CD4-positive, alpha-beta memory T cell (primary cell): Measurements from ENCODE around the gene GPC6. TPM values are rescaled to one million over a fixed set of nuclear protein-coding genes. Genes with fewer than 3 reads are reported as not detected.

ENCODE experiments used
- CTCF ChIA-PET: fragments of 350-600 bp; sonication (Branson Sonifier 250); formaldehyde crosslinking; loops from one replicate; lab custom pipeline; 2021; ENCODE audit warnings: inconsistent platforms; ENCODE audit not compliant: partially characterized antibody; lab: Charles Lee
- POLR2A ChIA-PET: fragments of 350-600 bp; sonication (Branson Sonifier 250); formaldehyde crosslinking; loops from one replicate; lab custom pipeline; 2021; ENCODE audit not compliant: partially characterized antibody; lab: Charles Lee
- DNase-seq, 5 donors: peaks; one replicate each; pipeline versions ENCODE4 v3.0.0 to v3.0.0-alpha.2; 2020 to 2022; ENCODE audit warnings: mixed read lengths in 1 of 5
- H3K27ac ChIP-seq: one replicate; pipeline ENCODE4 v1.7.0; 2013; ENCODE audit warnings: low read depth, low read length
- H3K27me3 ChIP-seq: 2 replicates; pipeline ENCODE4 v1.7.0; 2013; ENCODE audit warnings: mild to moderate bottlenecking, low read length, moderate library complexity; ENCODE audit not compliant: insufficient read depth
- H3K36me3 ChIP-seq: 2 replicates; pipeline ENCODE4 v1.7.0; 2013; ENCODE audit warnings: mild to moderate bottlenecking, low read length, moderate library complexity; ENCODE audit not compliant: insufficient read depth
- H3K4me1 ChIP-seq: 2 replicates; pipeline ENCODE4 v1.7.0; 2013; ENCODE audit warnings: mild to moderate bottlenecking, low read length, moderate library complexity; ENCODE audit not compliant: insufficient read depth
- H3K4me3 ChIP-seq, 2 donors: one replicate each; pipeline ENCODE4 v1.7.0; 2013; ENCODE audit warnings: low read length in 2 of 2, mild to moderate bottlenecking in 1 of 2
- H3K9me3 ChIP-seq, 2 donors: one replicate each; pipeline ENCODE4 v1.7.0; 2013; ENCODE audit warnings: low read length in 2 of 2, control low read depth in 1 of 2; ENCODE audit not compliant: control insufficient read depth in 1 of 2
- H3K27ac Mint-ChIP-seq, 7 donors: one replicate each; pipeline ENCODE4 v1.8.0; 2020 to 2021; ENCODE audit warnings: mixed read lengths in 7 of 7, mild to moderate bottlenecking in 6 of 7, inconsistent platforms in 3 of 7, moderate library complexity in 3 of 7
- H3K27me3 Mint-ChIP-seq, 2 donors: one replicate each; pipeline ENCODE4 v1.8.0; 2020 to 2021; ENCODE audit warnings: mixed read lengths in 2 of 2
- H3K36me3 Mint-ChIP-seq, 2 donors: one replicate each; pipeline ENCODE4 v1.8.0; 2020 to 2021; ENCODE audit warnings: mixed read lengths in 2 of 2, inconsistent platforms in 1 of 2, mild to moderate bottlenecking in 1 of 2
- H3K4me1 Mint-ChIP-seq, 4 donors: one replicate each; pipeline ENCODE4 v1.8.0; 2020 to 2021; ENCODE audit warnings: mixed read lengths in 4 of 4, mild to moderate bottlenecking in 1 of 4
- H3K4me3 Mint-ChIP-seq, 8 donors: one replicate each; pipeline ENCODE4 v1.8.0; 2020 to 2021; ENCODE audit warnings: mixed read lengths in 8 of 8, mild to moderate bottlenecking in 7 of 8, moderate library complexity in 6 of 8, inconsistent platforms in 3 of 8
- H3K9me3 Mint-ChIP-seq, 8 donors: one replicate each; pipeline ENCODE4 v1.8.0; 2020 to 2021; ENCODE audit warnings: mixed read lengths in 8 of 8, mild to moderate bottlenecking in 5 of 8, inconsistent platforms in 3 of 8, moderate library complexity in 1 of 8
- intact Hi-C: fragments of 100-400 bp; cut with micrococcal nuclease; formaldehyde crosslinking; loops from one replicate; pipeline ENCODE4 v1.15.1; 2023
- polyA plus RNA-seq, 2 donors: library from polyadenylated mRNA; unstranded; fragments of 300-500 nt; fragmentation: Illumina TruSeq; gene quantifications; one replicate each; pipeline ENCODE4 v1.2.3, GENCODE V29; 2021
- total RNA-seq, 2 experiments: library from RNA; stranded (reverse); gene quantifications; one replicate each; pipeline ENCODE4 v1.2.3, GENCODE V29; 2021

Gene GPC6
- total and polyA plus RNA-seq, 4 experiments from 2014 or later, result not detected

- Mint-ChIP-seq H3K4me1 (no peaks in the 10 kb centered on the region), H3K9me3 (peaks cover 0 to 2% (median 0%) of the 10 kb centered on the region in 8 donors), H3K4me3 (no peak overlapping the region), H3K36me3 (no peaks in the 10 kb centered on the region), H3K27ac (no peak overlapping the region), H3K27me3 (peaks cover 0 to 4% of the 10 kb centered on the region in 2 donors)
- Histone ChIP-seq H3K9me3 (no peaks in the 10 kb centered on the region), H3K4me3 (no peak overlapping the region), H3K27ac (no peak overlapping the region), H3K27me3 (no peaks in the 10 kb centered on the region), H3K36me3 (no peaks in the 10 kb centered on the region), H3K4me1 (no peaks in the 10 kb centered on the region)
- no peak for DNase-seq
- CTCF ChIA-PET, result no interaction called here
- POLR2A ChIA-PET, result no interaction called here
- intact Hi-C loops, result no loop called here
These were observed 294.7 kb downstream of the GPC6 start for GRCh38 chr13:93521307-93521706.

GRCh38 chr13:93522501-93522900, 295.9 kb downstream of the GPC6 start:
- Mint-ChIP-seq H3K9me3 (peaks cover 0 to 2% (median 0%) of the 10 kb centered on the region in 8 donors), H3K27me3 (no peaks in the 10 kb centered on the region), H3K4me1 (no peaks in the 10 kb centered on the region), H3K36me3 (no peaks in the 10 kb centered on the region), H3K4me3 (no peak overlapping the region), H3K27ac (no peak overlapping the region)
- ChIA-PET POLR2A (no interaction called here), CTCF (no interaction called here)
- no peaks in the 10 kb centered on the region for H3K27me3 ChIP-seq
- no peak for DNase-seq
- no peaks in the 10 kb centered on the region for H3K9me3 ChIP-seq
- no peak overlapping the region for H3K4me3 ChIP-seq
- intact Hi-C loops, result no loop called here
- no peak overlapping the region for H3K27ac ChIP-seq
- H3K4me1 ChIP-seq, result no peaks in the 10 kb centered on the region
- no peaks in the 10 kb centered on the region for H3K36me3 ChIP-seq

- Histone ChIP-seq H3K4me3 (no peak overlapping the region), H3K27ac (no peak overlapping the region), H3K9me3 (no peaks in the 10 kb centered on the region), H3K36me3 (no peaks in the 10 kb centered on the region), H3K27me3 (no peaks in the 10 kb centered on the region), H3K4me1 (no peaks in the 10 kb centered on the region)
- Mint-ChIP-seq H3K4me1 (no peaks in the 10 kb centered on the region), H3K9me3 (peaks cover 0 to 2% (median 0%) of the 10 kb centered on the region in 8 donors), H3K27me3 (no peaks in the 10 kb centered on the region), H3K36me3 (no peaks in the 10 kb centered on the region), H3K27ac (no peak overlapping the region), H3K4me3 (no peak overlapping the region)
- intact Hi-C loops, result no loop called here
- no peak for DNase-seq
- ChIA-PET POLR2A (no interaction called here), CTCF (no interaction called here)
These were observed 298.5 kb downstream of the GPC6 start for GRCh38 chr13:93525087-93525486.

- H3K4me3 ChIP-seq, result no peak overlapping the region
- H3K27me3 ChIP-seq, result no peaks in the 10 kb centered on the region
- intact Hi-C loops, result no loop called here
- DNase-seq, result no peak
- H3K4me1 ChIP-seq, result no peaks in the 10 kb centered on the region
- Mint-ChIP-seq H3K9me3 (peaks cover 0 to 2% (median 0%) of the 10 kb centered on the region in 8 donors), H3K4me3 (no peak overlapping the region), H3K27me3 (no peaks in the 10 kb centered on the region), H3K4me1 (no peaks in the 10 kb centered on the region), H3K27ac (no peak overlapping the region), H3K36me3 (no peaks in the 10 kb centered on the region)
- CTCF ChIA-PET, result no interaction called here
- no peaks in the 10 kb centered on the region for H3K36me3 ChIP-seq
- POLR2A ChIA-PET, result no interaction called here
- no peaks in the 10 kb centered on the region for H3K9me3 ChIP-seq
- H3K27ac ChIP-seq, result no peak overlapping the region
These were observed 301.2 kb downstream of the GPC6 start for GRCh38 chr13:93527748-93528297.

- no peaks in the 10 kb centered on the region for H3K27me3 ChIP-seq
- no peaks in the 10 kb centered on the region for H3K4me1 ChIP-seq
- POLR2A ChIA-PET, result no interaction called here
- DNase-seq, result no peak
- no peak overlapping the region for H3K27ac Mint-ChIP-seq
- H3K4me3 ChIP-seq, result no peak overlapping the region
- H3K4me1 Mint-ChIP-seq, result no peaks in the 10 kb centered on the region
- CTCF ChIA-PET, result no interaction called here
- peaks cover 0 to 2% (median 0%) of the 10 kb centered on the region in 8 donors for H3K9me3 Mint-ChIP-seq
- no peaks in the 10 kb centered on the region for H3K36me3 Mint-ChIP-seq
- H3K4me3 Mint-ChIP-seq, result no peak overlapping the region
- intact Hi-C loops, result no loop called here
- H3K27ac ChIP-seq, result no peak overlapping the region
- no peaks in the 10 kb centered on the region for H3K36me3 ChIP-seq
- H3K27me3 Mint-ChIP-seq, result no peaks in the 10 kb centered on the region
- no peaks in the 10 kb centered on the region for H3K9me3 ChIP-seq
These were observed 303.4 kb downstream of the GPC6 start for GRCh38 chr13:93529961-93530360.

GRCh38 chr13:93534181-93534700, 307.6 kb downstream of the GPC6 start:
- CTCF ChIA-PET, result no interaction called here
- intact Hi-C loops, result no loop called here
- H3K4me1 Mint-ChIP-seq, result no peaks in the 10 kb centered on the region
- Histone ChIP-seq H3K27ac (no peak overlapping the region), H3K4me3 (no peak overlapping the region), H3K36me3 (no peaks in the 10 kb centered on the region), H3K9me3 (no peaks in the 10 kb centered on the region), H3K4me1 (no peaks in the 10 kb centered on the region), H3K27me3 (no peaks in the 10 kb centered on the region)
- H3K36me3 Mint-ChIP-seq, result no peaks in the 10 kb centered on the region
- no peaks in the 10 kb centered on the region for H3K27me3 Mint-ChIP-seq
- peaks cover 0 to 2% (median 0%) of the 10 kb centered on the region in 8 donors for H3K9me3 Mint-ChIP-seq
- POLR2A ChIA-PET, result no interaction called here
- H3K27ac Mint-ChIP-seq, result no peak overlapping the region
- H3K4me3 Mint-ChIP-seq, result no peak overlapping the region
- no peak for DNase-seq

- no peaks in the 10 kb centered on the region for H3K36me3 ChIP-seq
- no peak overlapping the region for H3K27ac ChIP-seq
- Mint-ChIP-seq H3K27ac (no peak overlapping the region), H3K9me3 (peaks cover 0 to 4% (median 0%) of the 10 kb centered on the region in 8 donors), H3K4me3 (no peak overlapping the region), H3K4me1 (no peaks in the 10 kb centered on the region), H3K27me3 (no peaks in the 10 kb centered on the region), H3K36me3 (no peaks in the 10 kb centered on the region)
- no peak for DNase-seq
- POLR2A ChIA-PET, result no interaction called here
- no peak overlapping the region for H3K4me3 ChIP-seq
- no peaks in the 10 kb centered on the region for H3K4me1 ChIP-seq
- CTCF ChIA-PET, result no interaction called here
- intact Hi-C loops, result no loop called here
- no peaks in the 10 kb centered on the region for H3K9me3 ChIP-seq
- no peaks in the 10 kb centered on the region for H3K27me3 ChIP-seq
These were observed 308.6 kb downstream of the GPC6 start for GRCh38 chr13:93535251-93535650.
